Measurements from ENCODE around the gene ZNF804B.

ZNF804B gene

GRCh38 chr7:88915615-88916014 is 156.1 kb downstream of the ZNF804B start:
- Histone ChIP-seq H3K9me3 (ENCODE audit: control insufficient read depth, insufficient read depth, low read length) (no peaks in the 10 kb centered on the region), H3K27ac (ENCODE audit: low read depth, low read length) (no peak overlapping the region), H3K4me1 (ENCODE audit: control insufficient read depth, insufficient read depth, low read length) (no peaks in the 10 kb centered on the region), H3K9ac (ENCODE audit: low read depth, low read length) (no peak overlapping the region), H3K27me3 (ENCODE audit: control insufficient read depth, insufficient read depth, low read length) (no peaks in the 10 kb centered on the region), H3K4me3 (ENCODE audit: low read depth, low read length) (no peak overlapping the region), H3K36me3 (ENCODE audit: control insufficient read depth, insufficient read depth, low read length) (no peaks in the 10 kb centered on the region)

GRCh38 chr7:88919478-88920131 is 160.1 kb downstream of the ZNF804B start:
- Histone ChIP-seq H3K9me3 (ENCODE audit: control insufficient read depth, insufficient read depth, low read length) (no peaks in the 10 kb centered on the region), H3K4me3 (ENCODE audit: low read depth, low read length) (no peak overlapping the region), H3K9ac (ENCODE audit: low read depth, low read length) (no peak overlapping the region)

GRCh38 chr7:88922944-88923343 is 163.4 kb downstream of the ZNF804B start:
- Histone ChIP-seq H3K36me3 (ENCODE audit: control insufficient read depth, insufficient read depth, low read length) (no peaks in the 10 kb centered on the region), H3K27me3 (ENCODE audit: control insufficient read depth, insufficient read depth, low read length) (no peaks in the 10 kb centered on the region), H3K9ac (ENCODE audit: low read depth, low read length) (no peak overlapping the region), H3K27ac (ENCODE audit: low read depth, low read length) (no peak overlapping the region), H3K4me1 (ENCODE audit: control insufficient read depth, insufficient read depth, low read length) (no peaks in the 10 kb centered on the region), H3K4me3 (ENCODE audit: low read depth, low read length) (no peak overlapping the region), H3K9me3 (ENCODE audit: control insufficient read depth, insufficient read depth, low read length) (no peaks in the 10 kb centered on the region)

More at GRCh38 chr7:88919478-88920131, 160.1 kb downstream of the ZNF804B start:
- Histone ChIP-seq H3K36me3 (ENCODE audit: control insufficient read depth, insufficient read depth, low read length) (no peaks in the 10 kb centered on the region), H3K27ac (ENCODE audit: low read depth, low read length) (no peak overlapping the region), H3K27me3 (ENCODE audit: control insufficient read depth, insufficient read depth, low read length) (no peaks in the 10 kb centered on the region), H3K4me1 (ENCODE audit: control insufficient read depth, insufficient read depth, low read length) (no peaks in the 10 kb centered on the region)

GRCh38 chr7:88928276-88928675 is 168.8 kb downstream of the ZNF804B start:
- H3K9me3 ChIP-seq (ENCODE audit: control insufficient read depth, insufficient read depth, low read length) = no peaks in the 10 kb centered on the region
- H3K4me1 ChIP-seq (ENCODE audit: control insufficient read depth, insufficient read depth, low read length) = no peaks in the 10 kb centered on the region
- no peaks in the 10 kb centered on the region for H3K36me3 ChIP-seq (ENCODE audit: control insufficient read depth, insufficient read depth, low read length)
- no peak overlapping the region for H3K9ac ChIP-seq (ENCODE audit: low read depth, low read length)
- no peak overlapping the region for H3K4me3 ChIP-seq (ENCODE audit: low read depth, low read length)
- no peak overlapping the region for H3K27ac ChIP-seq (ENCODE audit: low read depth, low read length)
- H3K27me3 ChIP-seq (ENCODE audit: control insufficient read depth, insufficient read depth, low read length) = no peaks in the 10 kb centered on the region

- Histone ChIP-seq H3K4me1 (ENCODE audit: control insufficient read depth, insufficient read depth, low read length) (no peaks in the 10 kb centered on the region), H3K27ac (ENCODE audit: low read depth, low read length) (no peak overlapping the region), H3K4me3 (ENCODE audit: low read depth, low read length) (no peak overlapping the region), H3K27me3 (ENCODE audit: control insufficient read depth, insufficient read depth, low read length) (no peaks in the 10 kb centered on the region), H3K9me3 (ENCODE audit: control insufficient read depth, insufficient read depth, low read length) (no peaks in the 10 kb centered on the region), H3K36me3 (ENCODE audit: control insufficient read depth, insufficient read depth, low read length) (no peaks in the 10 kb centered on the region), H3K9ac (ENCODE audit: low read depth, low read length) (no peak overlapping the region)
These were observed 170.2 kb downstream of the ZNF804B start for GRCh38 chr7:88929719-88930118.

- Histone ChIP-seq H3K36me3 (ENCODE audit: control insufficient read depth, insufficient read depth, low read length) (no peaks in the 10 kb centered on the region), H3K27ac (ENCODE audit: low read depth, low read length) (no peak overlapping the region), H3K9me3 (ENCODE audit: control insufficient read depth, insufficient read depth, low read length) (no peaks in the 10 kb centered on the region), H3K4me3 (ENCODE audit: low read depth, low read length) (no peak overlapping the region), H3K4me1 (ENCODE audit: control insufficient read depth, insufficient read depth, low read length) (no peaks in the 10 kb centered on the region), H3K27me3 (ENCODE audit: control insufficient read depth, insufficient read depth, low read length) (no peaks in the 10 kb centered on the region), H3K9ac (ENCODE audit: low read depth, low read length) (no peak overlapping the region)
These were observed 173.8 kb downstream of the ZNF804B start for GRCh38 chr7:88933285-88933684.

GRCh38 chr7:88942815-88943501 is 183.5 kb downstream of the ZNF804B start:
- Histone ChIP-seq H3K4me3 (ENCODE audit: low read depth, low read length) (no peak overlapping the region), H3K36me3 (ENCODE audit: control insufficient read depth, insufficient read depth, low read length) (no peaks in the 10 kb centered on the region), H3K9me3 (ENCODE audit: control insufficient read depth, insufficient read depth, low read length) (no peaks in the 10 kb centered on the region), H3K4me1 (ENCODE audit: control insufficient read depth, insufficient read depth, low read length) (peaks cover 18% of the 10 kb centered on the region), H3K27ac (ENCODE audit: low read depth, low read length) (peak overlapping the region; percentile 63), H3K27me3 (ENCODE audit: control insufficient read depth, insufficient read depth, low read length) (no peaks in the 10 kb centered on the region), H3K9ac (ENCODE audit: low read depth, low read length) (no peak overlapping the region)

GRCh38 chr7:88951826-88952225 is 192.3 kb downstream of the ZNF804B start:
- Histone ChIP-seq H3K4me3 (ENCODE audit: low read depth, low read length) (no peak overlapping the region), H3K9me3 (ENCODE audit: control insufficient read depth, insufficient read depth, low read length) (no peaks in the 10 kb centered on the region), H3K9ac (ENCODE audit: low read depth, low read length) (no peak overlapping the region), H3K4me1 (ENCODE audit: control insufficient read depth, insufficient read depth, low read length) (peaks cover 20% of the 10 kb centered on the region), H3K27me3 (ENCODE audit: control insufficient read depth, insufficient read depth, low read length) (no peaks in the 10 kb centered on the region), H3K27ac (ENCODE audit: low read depth, low read length) (no peak overlapping the region), H3K36me3 (ENCODE audit: control insufficient read depth, insufficient read depth, low read length) (no peaks in the 10 kb centered on the region)

GRCh38 chr7:88964418-88964817 is 204.9 kb downstream of the ZNF804B start:
- Histone ChIP-seq H3K27me3 (ENCODE audit: control insufficient read depth, insufficient read depth, low read length) (no peaks in the 10 kb centered on the region), H3K4me3 (ENCODE audit: low read depth, low read length) (no peak overlapping the region), H3K9ac (ENCODE audit: low read depth, low read length) (no peak overlapping the region), H3K9me3 (ENCODE audit: control insufficient read depth, insufficient read depth, low read length) (0 out of 2 replicates have a peak, but pooled peaks cover 4% of the 10 kb centered on the region), H3K27ac (ENCODE audit: low read depth, low read length) (peak overlapping the region; percentile 78), H3K36me3 (ENCODE audit: control insufficient read depth, insufficient read depth, low read length) (no peaks in the 10 kb centered on the region), H3K4me1 (ENCODE audit: control insufficient read depth, insufficient read depth, low read length) (peaks cover 26% of the 10 kb centered on the region)

- Histone ChIP-seq H3K4me3 (ENCODE audit: low read depth, low read length) (peak overlapping the region; percentile 3; the same call in 1 of the 2 replicates), H3K27me3 (ENCODE audit: control insufficient read depth, insufficient read depth, low read length) (no peaks in the 10 kb centered on the region), H3K27ac (ENCODE audit: low read depth, low read length) (peak overlapping the region; percentile 78), H3K4me1 (ENCODE audit: control insufficient read depth, insufficient read depth, low read length) (peaks cover 26% of the 10 kb centered on the region), H3K36me3 (ENCODE audit: control insufficient read depth, insufficient read depth, low read length) (no peaks in the 10 kb centered on the region), H3K9me3 (ENCODE audit: control insufficient read depth, insufficient read depth, low read length) (0 out of 2 replicates have a peak, but pooled peaks cover 4% of the 10 kb centered on the region), H3K9ac (ENCODE audit: low read depth, low read length) (no peak overlapping the region; the same call in 1 of the 2 replicates)
These were observed 205.9 kb downstream of the ZNF804B start for GRCh38 chr7:88965371-88965770.

GRCh38 chr7:88967432-88967831 is 207.9 kb downstream of the ZNF804B start:
- Histone ChIP-seq H3K9me3 (ENCODE audit: control insufficient read depth, insufficient read depth, low read length) (0 out of 2 replicates have a peak, but pooled peaks cover 4% of the 10 kb centered on the region), H3K9ac (ENCODE audit: low read depth, low read length) (no peak overlapping the region), H3K36me3 (ENCODE audit: control insufficient read depth, insufficient read depth, low read length) (no peaks in the 10 kb centered on the region), H3K27me3 (ENCODE audit: control insufficient read depth, insufficient read depth, low read length) (no peaks in the 10 kb centered on the region), H3K27ac (ENCODE audit: low read depth, low read length) (no peak overlapping the region), H3K4me1 (ENCODE audit: control insufficient read depth, insufficient read depth, low read length) (peaks cover 26% of the 10 kb centered on the region), H3K4me3 (ENCODE audit: low read depth, low read length) (no peak overlapping the region)
